ENCODE data around the gene ROR1. TPM values are rescaled to one million over a fixed set of nuclear protein-coding genes. Genes with fewer than 3 reads are reported as not detected.

Gene ROR1
- total RNA-seq, 1 experiment from 2014 or later, result 33.8 TPM

GRCh38 chr1:64036549-64036948, 262.7 kb downstream of the ROR1 start:
- Mint-ChIP-seq H3K4me1 (ENCODE audit: low read depth, unreplicated experiment) (peaks cover 32% of the 10 kb centered on the region), H3K27ac (ENCODE audit: unreplicated experiment) (no peak overlapping the region), H3K4me3 (ENCODE audit: low read depth, unreplicated experiment) (no peak overlapping the region), H3K36me3 (ENCODE audit: insufficient read depth, unreplicated experiment) (peaks cover 5% of the 10 kb centered on the region), H3K9me3 (ENCODE audit: low read depth, unreplicated experiment) (peaks cover 5% of the 10 kb centered on the region), H3K27me3 (ENCODE audit: unreplicated experiment) (no peaks in the 10 kb centered on the region)
- CTCF ChIA-PET, result no interaction called here
- TF ChIP-seq CTCF (IDR thresholded peaks at IDR 0.05; ENCODE audit: unreplicated experiment), result no peak
- no TSS peak for BruUV-seq (replicated peaks)
- DNase-seq, result no peak
- intact Hi-C loops (cut with micrococcal nuclease; ENCODE audit: unreplicated experiment), result no loop called here

GRCh38 chr1:64038119-64038518, 264.3 kb downstream of the ROR1 start:
- H3K27me3 Mint-ChIP-seq (ENCODE audit: unreplicated experiment), result no peaks in the 10 kb centered on the region
- CTCF ChIA-PET, result no interaction called here

GRCh38 chr1:64038965-64039364, 265.1 kb downstream of the ROR1 start:
- BruUV-seq (replicated peaks), result no TSS peak
- CTCF ChIA-PET, result interaction anchor here (1.3 kb wide), 1 partner anchor 98 kb away, joined by 3 read pairs; no protein-coding TSS in a partner anchor
- H3K27me3 Mint-ChIP-seq (ENCODE audit: unreplicated experiment), result no peaks in the 10 kb centered on the region
- no peak for DNase-seq
- no peak overlapping the region for H3K4me3 Mint-ChIP-seq (ENCODE audit: low read depth, unreplicated experiment)
- H3K36me3 Mint-ChIP-seq (ENCODE audit: insufficient read depth, unreplicated experiment), result no peaks in the 10 kb centered on the region
- TF ChIP-seq CTCF (IDR thresholded peaks at IDR 0.05; ENCODE audit: unreplicated experiment), result no peak
- intact Hi-C loops (cut with micrococcal nuclease; ENCODE audit: unreplicated experiment), result no loop called here
- peaks cover 46% of the 10 kb centered on the region for H3K4me1 Mint-ChIP-seq (ENCODE audit: low read depth, unreplicated experiment)
- no peak overlapping the region for H3K27ac Mint-ChIP-seq (ENCODE audit: unreplicated experiment)
- peaks cover 5% of the 10 kb centered on the region for H3K9me3 Mint-ChIP-seq (ENCODE audit: low read depth, unreplicated experiment)

More at GRCh38 chr1:64038119-64038518, 264.3 kb downstream of the ROR1 start:
- TF ChIP-seq CTCF (IDR thresholded peaks at IDR 0.05; ENCODE audit: unreplicated experiment), result no peak
- H3K4me3 Mint-ChIP-seq (ENCODE audit: low read depth, unreplicated experiment), result no peak overlapping the region
- H3K36me3 Mint-ChIP-seq (ENCODE audit: insufficient read depth, unreplicated experiment), result no peaks in the 10 kb centered on the region
- no peak for DNase-seq
- H3K4me1 Mint-ChIP-seq (ENCODE audit: low read depth, unreplicated experiment), result peaks cover 46% of the 10 kb centered on the region
- H3K9me3 Mint-ChIP-seq (ENCODE audit: low read depth, unreplicated experiment), result peaks cover 5% of the 10 kb centered on the region
- no peak overlapping the region for H3K27ac Mint-ChIP-seq (ENCODE audit: unreplicated experiment)
- intact Hi-C loops (cut with micrococcal nuclease; ENCODE audit: unreplicated experiment), result no loop called here
- no TSS peak for BruUV-seq (replicated peaks)

GRCh38 chr1:64039390-64039926, 265.6 kb downstream of the ROR1 start:
- intact Hi-C loops (cut with micrococcal nuclease; ENCODE audit: unreplicated experiment), result no loop called here
- Mint-ChIP-seq H3K36me3 (ENCODE audit: insufficient read depth, unreplicated experiment) (no peaks in the 10 kb centered on the region), H3K4me1 (ENCODE audit: low read depth, unreplicated experiment) (peaks cover 46% of the 10 kb centered on the region), H3K27ac (ENCODE audit: unreplicated experiment) (no peak overlapping the region), H3K4me3 (ENCODE audit: low read depth, unreplicated experiment) (no peak overlapping the region), H3K27me3 (ENCODE audit: unreplicated experiment) (no peaks in the 10 kb centered on the region), H3K9me3 (ENCODE audit: low read depth, unreplicated experiment) (peaks cover 5% of the 10 kb centered on the region)
- no peak for TF ChIP-seq CTCF (IDR thresholded peaks at IDR 0.05; ENCODE audit: unreplicated experiment)
- CTCF ChIA-PET, result interaction anchor here (0.5 to 1.3 kb wide), 4 partner anchors 22 to 702 kb away, joined by 3 read pairs; no protein-coding TSS in a partner anchor
- BruUV-seq (replicated peaks), result no TSS peak
- DNase-seq, result peak; percentile 51

Data from Calu3 (cell line).